Large intestine (tissue), 3 donors: ENCODE results near the gene CFAP46. TPM values are rescaled to one million over a fixed set of nuclear protein-coding genes. Genes with fewer than 3 reads are reported as not detected.

ENCODE experiments used
- DNase-seq, 2 donors: peaks; one replicate each; pipeline versions ENCODE4 v3.0.0 to v3.0.0-alpha.2; 2013
- H3K27ac ChIP-seq: one replicate; pipeline ENCODE4 v1.5.1; 2013; ENCODE audit warnings: low read length
- H3K27me3 ChIP-seq: 2 replicates; pipeline ENCODE4 v1.6.1; 2013; ENCODE audit warnings: low read length; ENCODE audit not compliant: control insufficient read depth, insufficient read depth
- H3K36me3 ChIP-seq: 2 replicates; pipeline ENCODE4 v1.6.1; 2013; ENCODE audit warnings: low read length; ENCODE audit not compliant: control insufficient read depth, insufficient read depth
- H3K4me1 ChIP-seq: one replicate; pipeline ENCODE4 v1.6.1; 2013; ENCODE audit warnings: low read length; ENCODE audit not compliant: control insufficient read depth, insufficient read depth
- H3K4me3 ChIP-seq: one replicate; pipeline ENCODE4 v1.5.1; 2013; ENCODE audit warnings: low read length
- H3K9me3 ChIP-seq: one replicate; pipeline ENCODE4 v1.6.1; 2013; ENCODE audit warnings: mild to moderate bottlenecking, low read depth, low read length, moderate library complexity; ENCODE audit not compliant: control insufficient read depth
- WGBS: methylation state at CpG from one replicate; pipeline ENCODE4 v1.1.5; 2013; ENCODE audit warnings: low lambda C conversion rate; ENCODE audit not compliant: insufficient coverage; 5-methylcytosine and 5-hydroxymethylcytosine counted together
- polyA plus RNA-seq: library from polyadenylated mRNA; unstranded; fragments of 120-200 nt; gene quantifications from one replicate; pipeline ENCODE4 v1.2.1, GENCODE V29; 2013

Gene CFAP46
- polyA plus RNA-seq, 1 donor: 0.75 TPM

GRCh38 chr10:132856869-132857524 is 85.4 kb downstream of the CFAP46 start:
- no peak for DNase-seq
- H3K9me3 ChIP-seq: peaks cover 6% of the 10 kb centered on the region
- WGBS: no CpG with 5 or more reads among the region's 13 CpGs
- no peak overlapping the region for H3K4me3 ChIP-seq
- H3K4me1 ChIP-seq: no peaks in the 10 kb centered on the region
- H3K36me3 ChIP-seq: no peaks in the 10 kb centered on the region
- H3K27ac ChIP-seq: no peak overlapping the region
- no peaks in the 10 kb centered on the region for H3K27me3 ChIP-seq

DNA sequence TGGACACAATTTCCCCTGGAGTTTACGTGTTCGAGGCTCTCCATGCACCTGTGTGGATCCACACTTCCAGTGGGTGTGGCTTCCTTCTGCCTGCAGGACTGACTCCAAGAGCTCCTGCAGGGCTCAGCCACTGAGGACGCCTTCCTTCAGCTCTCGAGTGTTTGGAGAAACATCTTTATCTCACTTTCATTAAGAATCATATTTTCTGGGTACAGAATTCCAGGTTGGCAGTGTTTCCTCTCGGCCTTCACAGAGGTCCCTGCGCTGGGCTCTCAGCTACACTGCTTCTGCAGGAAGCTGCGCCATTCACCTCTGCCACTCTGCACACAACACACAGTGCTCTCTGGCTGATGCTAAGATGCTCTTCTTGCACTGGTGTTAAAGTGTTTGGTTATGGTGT is 86.5 kb downstream of the CFAP46 start:
- Histone ChIP-seq H3K27ac (no peak overlapping the region), H3K4me3 (no peak overlapping the region), H3K27me3 (no peaks in the 10 kb centered on the region), H3K9me3 (peaks cover 8% of the 10 kb centered on the region), H3K36me3 (no peaks in the 10 kb centered on the region), H3K4me1 (no peaks in the 10 kb centered on the region)
- WGBS: no CpG with 5 or more reads among the region's 7 CpGs
- DNase-seq: no peak

GRCh38 chr10:132851451-132851850 is 90.9 kb downstream of the CFAP46 start:
- Histone ChIP-seq H3K9me3 (peaks cover 8% of the 10 kb centered on the region), H3K4me3 (no peak overlapping the region), H3K27me3 (peaks cover 5% of the 10 kb centered on the region), H3K36me3 (no peaks in the 10 kb centered on the region), H3K4me1 (no peaks in the 10 kb centered on the region), H3K27ac (no peak overlapping the region)
- DNase-seq: no peak
- WGBS: 99% methylated on average over 10 of the region's 22 CpGs

DNA sequence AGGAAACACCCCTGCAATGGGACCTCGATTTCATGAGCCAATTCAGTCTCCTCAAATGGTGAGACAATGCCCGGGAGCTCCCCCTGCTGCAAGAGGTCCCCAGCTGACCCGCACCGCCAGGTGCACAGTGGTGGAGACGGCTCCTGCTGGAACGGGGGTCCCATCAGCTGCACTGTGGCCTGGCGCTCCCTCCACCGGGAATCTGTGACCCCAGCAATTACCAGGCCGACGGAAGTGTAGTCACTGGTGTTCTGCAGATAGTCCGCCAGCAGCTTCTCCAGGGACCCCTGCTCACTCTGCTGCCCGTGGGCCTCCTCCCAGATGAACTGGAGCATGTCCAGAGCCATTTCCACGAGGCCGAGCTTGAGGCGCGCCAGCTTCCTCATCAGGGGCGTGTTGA is 91.5 kb downstream of the CFAP46 start:
- Histone ChIP-seq H3K27me3 (peaks cover 5% of the 10 kb centered on the region), H3K9me3 (peaks cover 8% of the 10 kb centered on the region), H3K4me1 (no peaks in the 10 kb centered on the region), H3K27ac (no peak overlapping the region), H3K36me3 (no peaks in the 10 kb centered on the region), H3K4me3 (no peak overlapping the region)
- no peak for DNase-seq
- whole genome bisulfite sequencing: no CpG with 5 or more reads among the region's 17 CpGs

- H3K9me3 ChIP-seq: peaks cover 8% of the 10 kb centered on the region
- H3K4me3 ChIP-seq: no peak overlapping the region
- WGBS: no CpG with 5 or more reads among the region's 15 CpGs
- H3K36me3 ChIP-seq: no peaks in the 10 kb centered on the region
- no peak for DNase-seq
- peaks cover 5% of the 10 kb centered on the region for H3K27me3 ChIP-seq
- H3K27ac ChIP-seq: no peak overlapping the region
- no peaks in the 10 kb centered on the region for H3K4me1 ChIP-seq
Observed at GRCh38 chr10:132850246-132850645, 92.1 kb downstream of the CFAP46 start.

DNA sequence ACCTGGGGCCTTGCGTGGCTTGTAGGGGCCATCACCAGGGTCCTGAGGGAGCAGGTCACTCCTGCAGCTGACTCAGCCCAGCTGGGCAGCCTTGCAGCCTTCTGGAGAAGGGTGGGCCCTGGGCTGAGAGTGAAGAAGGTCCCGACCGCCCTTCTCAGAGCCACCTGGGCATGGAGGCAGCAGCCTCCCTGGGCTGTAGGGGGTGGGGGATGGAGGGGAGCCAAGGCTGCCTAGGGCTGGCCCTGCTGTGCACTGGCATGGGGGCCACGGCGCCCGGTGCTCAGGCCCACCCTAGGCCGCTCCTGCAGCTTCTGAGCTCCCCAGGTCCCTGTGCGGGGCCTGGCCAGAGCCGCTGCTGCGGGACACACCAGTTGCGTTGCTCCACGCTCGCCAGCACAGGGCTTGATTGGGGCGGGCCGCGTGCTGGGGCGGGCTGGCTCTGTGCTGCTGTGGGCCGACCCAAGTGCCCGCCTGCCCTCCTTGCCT is 92.8 kb downstream of the CFAP46 start:
- WGBS: no CpG with 5 or more reads among the region's 19 CpGs
- no peak for DNase-seq
- H3K27ac ChIP-seq: no peak overlapping the region
- H3K4me3 ChIP-seq: no peak overlapping the region
- peaks cover 8% of the 10 kb centered on the region for H3K9me3 ChIP-seq
- peaks cover 5% of the 10 kb centered on the region for H3K27me3 ChIP-seq
- H3K36me3 ChIP-seq: no peaks in the 10 kb centered on the region
- no peaks in the 10 kb centered on the region for H3K4me1 ChIP-seq

DNA sequence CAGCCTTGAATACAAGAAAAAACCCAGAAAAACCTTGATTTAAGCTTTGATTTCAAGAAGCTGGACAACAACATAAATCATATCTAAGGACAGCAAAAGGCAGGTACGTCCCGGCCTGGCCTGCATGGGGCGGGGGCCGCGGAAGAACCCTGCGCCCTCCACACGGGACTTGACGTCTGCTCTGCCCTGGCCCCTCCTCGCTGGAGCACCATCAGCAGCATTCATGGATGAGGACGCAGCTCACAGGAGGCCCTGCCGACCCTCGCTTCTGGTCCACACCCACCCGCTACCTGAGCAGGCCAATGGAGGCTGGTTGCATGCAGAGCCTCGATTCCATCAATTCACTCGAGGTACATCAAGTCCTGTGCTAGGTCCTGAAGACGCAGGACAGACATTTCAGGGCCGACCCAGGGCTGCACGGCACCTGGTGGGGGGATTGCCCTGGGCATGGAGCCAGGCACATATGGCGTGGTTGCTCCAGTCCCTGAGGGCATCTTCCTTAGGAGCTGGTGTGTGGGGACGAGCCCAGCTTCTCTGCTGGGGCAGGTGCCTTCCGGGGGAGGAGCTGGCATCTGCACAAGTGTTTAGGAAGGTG is 93.3 kb downstream of the CFAP46 start:
- no peak overlapping the region for H3K27ac ChIP-seq
- no peak overlapping the region for H3K4me3 ChIP-seq
- H3K4me1 ChIP-seq: no peaks in the 10 kb centered on the region
- no peak for DNase-seq
- H3K36me3 ChIP-seq: no peaks in the 10 kb centered on the region
- H3K27me3 ChIP-seq: peaks cover 5% of the 10 kb centered on the region
- WGBS: no CpG with 5 or more reads among the region's 21 CpGs
- peaks cover 8% of the 10 kb centered on the region for H3K9me3 ChIP-seq

DNA sequence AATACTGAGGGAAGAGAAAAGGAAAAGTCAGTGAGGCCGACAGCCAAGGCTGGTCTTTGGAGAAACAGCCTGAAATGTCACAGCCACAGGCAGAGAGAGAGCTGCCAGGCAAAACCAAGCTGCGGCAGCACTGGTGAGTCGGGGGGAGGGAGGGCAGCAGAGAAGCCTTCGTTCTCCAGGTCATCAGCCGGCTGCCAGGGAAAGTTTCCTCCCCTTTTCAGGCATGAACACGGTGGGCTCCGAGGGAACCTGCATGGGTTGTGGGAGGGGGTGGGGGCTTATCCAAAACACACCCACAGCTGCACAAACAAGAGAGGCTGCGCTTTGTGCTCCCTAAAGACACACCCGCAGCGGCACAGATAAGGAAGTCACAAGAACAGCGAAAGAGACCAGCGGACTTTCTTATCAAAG is 94.1 kb downstream of the CFAP46 start:
- Histone ChIP-seq H3K27ac (no peak overlapping the region), H3K4me1 (no peaks in the 10 kb centered on the region), H3K4me3 (no peak overlapping the region), H3K36me3 (no peaks in the 10 kb centered on the region), H3K27me3 (peaks cover 5% of the 10 kb centered on the region), H3K9me3 (peaks cover 9% of the 10 kb centered on the region)
- peak in 1 of 2 donors; percentile 49 for DNase-seq
- no CpG with 5 or more reads among the region's 12 CpGs for WGBS

- peaks cover 5% of the 10 kb centered on the region for H3K27me3 ChIP-seq
- H3K36me3 ChIP-seq: no peaks in the 10 kb centered on the region
- DNase-seq: no peak
- no peaks in the 10 kb centered on the region for H3K4me1 ChIP-seq
- peaks cover 12% of the 10 kb centered on the region for H3K9me3 ChIP-seq
- H3K27ac ChIP-seq: no peak overlapping the region
- no peak overlapping the region for H3K4me3 ChIP-seq
- 34% methylated on average over 3 of the region's 17 CpGs for WGBS
Observed at GRCh38 chr10:132847856-132848255, 94.5 kb downstream of the CFAP46 start.

DNA sequence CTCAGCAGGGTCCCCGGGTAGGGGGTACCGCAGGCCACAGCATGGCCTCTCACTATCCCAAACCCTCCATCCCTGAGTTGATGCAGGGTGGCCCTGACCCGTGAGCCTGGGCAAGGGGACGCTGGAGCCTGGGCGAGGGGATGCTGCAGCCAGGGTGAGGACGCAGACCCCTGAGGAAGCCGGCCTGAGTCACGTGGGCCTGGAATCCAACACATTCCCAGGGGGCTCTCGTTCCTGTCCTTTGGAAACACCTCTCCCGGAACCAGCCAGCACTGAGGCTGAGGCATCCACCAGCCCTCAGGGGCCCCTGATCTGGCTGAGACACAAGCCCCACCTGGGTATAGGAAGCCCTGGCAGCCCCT is 95.0 kb downstream of the CFAP46 start:
- Histone ChIP-seq H3K27me3 (peaks cover 5% of the 10 kb centered on the region), H3K27ac (no peak overlapping the region), H3K36me3 (no peaks in the 10 kb centered on the region), H3K4me3 (no peak overlapping the region), H3K4me1 (no peaks in the 10 kb centered on the region), H3K9me3 (peaks cover 12% of the 10 kb centered on the region)
- DNase-seq: no peak
- no CpG with 5 or more reads among the region's 10 CpGs for WGBS
